OCI-LY7 (cell line): Measurements from ENCODE around the gene TMF1. TPM values are rescaled to one million over a fixed set of nuclear protein-coding genes. Genes with fewer than 3 reads are reported as not detected.
A peak's percentile ranks its signal among the peaks of the same experiment; 100 is the strongest.

Experiments
- BruUV-seq: library from RNA; stranded (reverse); fragments of 400-500 nt; replicated peaks from 2 replicates; lab custom pipeline; 2021; lab: Mats Ljungman, UMichigan
- CTCF ChIA-PET: fragments of 300-600 bp; sonication (Branson Sonifier 250); formaldehyde crosslinking; loops from one replicate; lab custom pipeline; 2022; ENCODE audit warnings: antibody characterized with exemption; ENCODE audit not compliant: unreplicated experiment; lab: Charles Lee
- POLR2A ChIA-PET: fragments of 300-600 bp; sonication (Branson Sonifier 250); formaldehyde crosslinking; loops from one replicate; lab custom pipeline; 2022; ENCODE audit warnings: antibody characterized with exemption; lab: Charles Lee
- DNase-seq: peaks from one replicate; pipeline ENCODE4 v3.0.0-alpha.2; 2015; ENCODE audit warnings: low spot score
- H2AFZ ChIP-seq: fragments of 200-600 bp; sonication (generic), shearing (Covaris generic); 2 replicates; pipeline ENCODE4 v1.6.1; 2014; ENCODE audit warnings: mild to moderate bottlenecking, antibody characterized with exemption, low read length, moderate library complexity
- H3K27ac ChIP-seq: fragments of 200-600 bp; sonication (generic); 2 replicates; pipeline ENCODE4 v1.5.1; 2014; ENCODE audit warnings: mixed run types, low read depth, mild to moderate bottlenecking, moderate library complexity, low read length, inconsistent platforms; ENCODE audit not compliant: poor library complexity, severe bottlenecking
- H3K36me3 ChIP-seq: fragments of 200-600 bp; sonication (generic); 2 replicates; pipeline ENCODE4 v1.6.1; 2014; ENCODE audit warnings: mild to moderate bottlenecking, antibody characterized with exemption, low read length, moderate library complexity, mixed read lengths; ENCODE audit not compliant: insufficient read depth
- H3K4me1 ChIP-seq: fragments of 200-600 bp; sonication (generic); 2 replicates; pipeline ENCODE4 v1.5.1; 2014; ENCODE audit warnings: mild to moderate bottlenecking, low read length; ENCODE audit not compliant: insufficient read depth, poor library complexity, severe bottlenecking
- H3K4me2 ChIP-seq: fragments of 200-600 bp; sonication (generic); 2 replicates; pipeline ENCODE4 v1.6.1; 2014; ENCODE audit warnings: mild to moderate bottlenecking, low read length
- H3K4me3 ChIP-seq: fragments of 200-600 bp; sonication (generic); 2 replicates; pipeline ENCODE4 v1.5.1; 2014; ENCODE audit warnings: mild to moderate bottlenecking, low read depth, low read length; ENCODE audit not compliant: poor library complexity, severe bottlenecking
- H3K79me2 ChIP-seq: fragments of 200-600 bp; sonication (generic); 2 replicates; pipeline ENCODE4 v1.6.1; 2016; ENCODE audit warnings: low read depth, mild to moderate bottlenecking, low read length, moderate library complexity, mixed read lengths; ENCODE audit not compliant: insufficient read depth
- H3K9me2 ChIP-seq: fragments of 200-600 bp; sonication (generic); 2 replicates; pipeline ENCODE4 v1.6.1; 2016; ENCODE audit warnings: mild to moderate bottlenecking, low read length, mixed read lengths; ENCODE audit not compliant: insufficient read depth
- H3K9me3 ChIP-seq: fragments of 200-600 bp; sonication (generic); 2 replicates; pipeline ENCODE4 v1.6.1; 2014; ENCODE audit warnings: mild to moderate bottlenecking, mixed run types, low read length, mixed read lengths
- H4K20me1 ChIP-seq: fragments of 200-600 bp; sonication (generic); 2 replicates; pipeline ENCODE4 v1.6.1; 2014; ENCODE audit warnings: mild to moderate bottlenecking, antibody characterized with exemption, low read length, moderate library complexity, mixed read lengths; ENCODE audit not compliant: insufficient read depth
- CTCF ChIP-seq: fragments of 200-600 bp; sonication (generic); conservative IDR thresholded peaks from 2 replicates; pipeline ENCODE4 v1.5.1; 2014; ENCODE audit warnings: mild to moderate bottlenecking, antibody characterized with exemption, low read length, moderate library complexity, mixed read lengths
- EZH2phosphoT487 ChIP-seq: fragments of 200-600 bp; sonication (generic); IDR thresholded peaks from 2 replicates; pipeline ENCODE4 v1.6.1; 2018; ENCODE audit warnings: low read depth, borderline replicate concordance, mild to moderate bottlenecking, mixed run types, antibody characterized with exemption, low read length, moderate library complexity, mixed read lengths
- intact Hi-C: fragments of 100-400 bp; cut with micrococcal nuclease; formaldehyde crosslinking; loops from one replicate; pipeline ENCODE4 v1.10.0; 2022; ENCODE audit not compliant: unreplicated experiment
- total RNA-seq, 2 experiments: library from RNA; depleted of rRNA in 1 of 2; stranded (reverse); fragments of >200 nt in 1 of 2; shearing (Covaris generic) in 1 of 2; gene quantifications; 2 replicates each; pipeline ENCODE4 v1.2.3, GENCODE V29; 2014 to 2022

TMF1 gene
- total RNA-seq, 2 experiments from 2014 or later: 20.8 to 29.4 TPM

- intact Hi-C loops: no loop called here
- H2AFZ ChIP-seq: peak overlapping the region; percentile 86; the same call in 1 of the 2 replicates
- H3K27ac ChIP-seq: peak overlapping the region; percentile 77
- ChIA-PET POLR2A (interaction anchor here (0.7 to 7.5 kb wide), 4 partner anchors 9 to 30 kb away, joined by 4 to 49 read pairs (median 4); partner anchors contain the start of gene TMF1), CTCF (no interaction called here)
- peaks cover 4% of the 10 kb centered on the region for H3K36me3 ChIP-seq
- peak; percentile 85 for DNase-seq
- no TSS peak for BruUV-seq
- H4K20me1 ChIP-seq: peaks cover 3% of the 10 kb centered on the region; the same call in 1 of the 2 replicates
- H3K4me3 ChIP-seq: peak overlapping the region; percentile 86
- TF ChIP-seq CTCF (no peak), EZH2phosphoT487 (no peak)
- peaks cover 70% of the 10 kb centered on the region for H3K4me1 ChIP-seq
- peaks cover 43% of the 10 kb centered on the region for H3K79me2 ChIP-seq
- H3K4me2 ChIP-seq: peak overlapping the region; percentile 77
- H3K9me2 ChIP-seq: no peaks in the 10 kb centered on the region
- no peaks in the 10 kb centered on the region for H3K9me3 ChIP-seq
Measured at GRCh38 chr3:69082805-69083204, 30.7 kb upstream of the TMF1 start.

- Histone ChIP-seq H3K9me2 (no peaks in the 10 kb centered on the region), H3K9me3 (no peaks in the 10 kb centered on the region), H3K4me2 (peak overlapping the region; percentile 77), H3K27ac (peak overlapping the region; percentile 77), H3K79me2 (peaks cover 46% of the 10 kb centered on the region), H2AFZ (peak overlapping the region; percentile 86; the same call in 1 of the 2 replicates), H3K36me3 (peaks cover 8% of the 10 kb centered on the region), H3K4me1 (peaks cover 71% of the 10 kb centered on the region), H4K20me1 (peaks cover 5% of the 10 kb centered on the region; the same call in 1 of the 2 replicates), H3K4me3 (peak overlapping the region; percentile 86)
- BruUV-seq: no TSS peak
- ChIA-PET CTCF (no interaction called here), POLR2A (interaction anchor here (0.7 to 7.5 kb wide), 5 partner anchors 10 to 30 kb away, joined by 4 to 49 read pairs (median 4); partner anchors contain the start of gene TMF1)
- DNase-seq: no peak
- intact Hi-C loops: no loop called here
- TF ChIP-seq EZH2phosphoT487: no peak
- no peak for TF ChIP-seq CTCF
Measured at GRCh38 chr3:69082361-69082760, 30.2 kb upstream of the TMF1 start.
